ENCODE results near the gene AAMP.
"Not testable (repeated sequence)": the region's sequence is repeated elsewhere in the genome, so short reads cannot be mapped to it uniquely, and the experiment has no call there.

Gene AAMP

GRCh38 chr2:218277921-218278320 is 8.0 kb upstream of the AAMP start:
- Histone ChIP-seq H3K4me3 (no peak overlapping the region), H3K27ac (peak overlapping the region in 7 of 21 experiments; percentile 2 to 55 (median 28))

- no peak overlapping the region for H3K4me3 ChIP-seq
- peak overlapping the region in 7 of 21 experiments; percentile 6 to 55 (median 28) for H3K27ac ChIP-seq
These were observed 7.2 kb upstream of the AAMP start for GRCh38 chr2:218276986-218277755.

GRCh38 chr2:218275371-218276072 is 5.6 kb upstream of the AAMP start:
- peak overlapping the region in 6 of 21 experiments; percentile 1 to 51 (median 45) for H3K27ac ChIP-seq

GRCh38 chr2:218274586-218274985 is 4.6 kb upstream of the AAMP start:
- no peak overlapping the region for H3K4me3 ChIP-seq
- peak overlapping the region in 6 of 21 experiments; percentile 23 to 51 (median 36) for H3K27ac ChIP-seq

More at GRCh38 chr2:218275371-218276072, 5.6 kb upstream of the AAMP start:
- H3K4me3 ChIP-seq, result no peak overlapping the region

GRCh38 chr2:218273908-218274249 is 3.9 kb upstream of the AAMP start:
- H3K4me3 ChIP-seq, result no peak overlapping the region
- peak overlapping the region in 4 of 21 experiments; percentile 23 to 81 (median 62) for H3K27ac ChIP-seq

- H3K27ac ChIP-seq, result peak overlapping the region in 13 of 21 experiments; percentile 3 to 81 (median 62)
- H3K4me3 ChIP-seq, result not testable (repeated sequence)
These were observed 3.4 kb upstream of the AAMP start for GRCh38 chr2:218273214-218273907.

GRCh38 chr2:218272531-218273212 is 2.7 kb upstream of the AAMP start:
- Histone ChIP-seq H3K4me3 (no peak overlapping the region), H3K27ac (peak overlapping the region in 16 of 21 experiments; percentile 3 to 86 (median 66))

GRCh38 chr2:218271865-218272530 is 2.1 kb upstream of the AAMP start:
- Histone ChIP-seq H3K27ac (peak overlapping the region in 15 of 21 experiments; percentile 43 to 94 (median 77)), H3K4me3 (peak overlapping the region in 1 of 7 experiments; percentile 91)

- peak overlapping the region; percentile 61 to 91 (median 76) for H3K4me3 ChIP-seq
- H3K27ac ChIP-seq, result peak overlapping the region in 20 of 21 experiments; percentile 43 to 94 (median 76)
These were observed 1.5 kb upstream of the AAMP start for GRCh38 chr2:218271487-218271797.

GRCh38 chr2:218270721-218271486 is 967 bp upstream of the AAMP start:
- Histone ChIP-seq H3K4me3 (peak overlapping the region; percentile 61 to 91 (median 76)), H3K27ac (peak overlapping the region in 20 of 21 experiments; percentile 47 to 94 (median 78))

GRCh38 chr2:218267259-218267658 is 2.7 kb downstream of the AAMP start:
- Histone ChIP-seq H3K4me3 (no peak overlapping the region), H3K27ac (no peak overlapping the region)

- Histone ChIP-seq H3K4me3 (no peak overlapping the region), H3K27ac (no peak overlapping the region)
These were observed 3.5 kb downstream of the AAMP start for GRCh38 chr2:218266316-218266979.

GRCh38 chr2:218265626-218266025 is 4.3 kb downstream of the AAMP start:
- no peak overlapping the region for H3K4me3 ChIP-seq
- no peak overlapping the region for H3K27ac ChIP-seq

GRCh38 chr2:218264773-218265561 is 5.0 kb downstream of the AAMP start:
- peak overlapping the region in 2 of 21 experiments; percentile 56 to 67 for H3K27ac ChIP-seq
- no peak overlapping the region for H3K4me3 ChIP-seq

GRCh38 chr2:218263817-218264641 is 5.9 kb downstream of the AAMP start:
- Histone ChIP-seq H3K27ac (peak overlapping the region in 2 of 21 experiments; percentile 56 to 67), H3K4me3 (no peak overlapping the region)

Data from skin epidermis (tissue), 12 donors.